GM12891 (cell line): ENCODE results near the gene CRNN.

Experiments
- PAX5 ChIP-seq: IDR thresholded peaks from 2 replicates; pipeline ENCODE4 v1.6.1; 2011; ENCODE audit warnings: low read length, moderate library complexity, mild to moderate bottlenecking; ENCODE audit not compliant: insufficient read depth, severe bottlenecking
- POLR2A ChIP-seq: IDR thresholded peaks from 2 replicates; pipeline ENCODE4 v1.6.1; 2011; ENCODE audit warnings: low read depth, low read length, control low read depth
- POLR2AphosphoS5 ChIP-seq: IDR thresholded peaks from 2 replicates; pipeline ENCODE4 v1.6.1; 2011; ENCODE audit warnings: low read depth, low read length, control low read depth
- POU2F2 ChIP-seq: IDR thresholded peaks from 2 replicates; pipeline ENCODE4 v1.6.1; 2011; ENCODE audit warnings: low read depth, mild to moderate bottlenecking, control low read depth, low read length, moderate library complexity
- TAF1 ChIP-seq: IDR thresholded peaks from 2 replicates; pipeline ENCODE4 v1.6.1; 2011; ENCODE audit warnings: low read depth, low read length, control low read depth

DNA sequence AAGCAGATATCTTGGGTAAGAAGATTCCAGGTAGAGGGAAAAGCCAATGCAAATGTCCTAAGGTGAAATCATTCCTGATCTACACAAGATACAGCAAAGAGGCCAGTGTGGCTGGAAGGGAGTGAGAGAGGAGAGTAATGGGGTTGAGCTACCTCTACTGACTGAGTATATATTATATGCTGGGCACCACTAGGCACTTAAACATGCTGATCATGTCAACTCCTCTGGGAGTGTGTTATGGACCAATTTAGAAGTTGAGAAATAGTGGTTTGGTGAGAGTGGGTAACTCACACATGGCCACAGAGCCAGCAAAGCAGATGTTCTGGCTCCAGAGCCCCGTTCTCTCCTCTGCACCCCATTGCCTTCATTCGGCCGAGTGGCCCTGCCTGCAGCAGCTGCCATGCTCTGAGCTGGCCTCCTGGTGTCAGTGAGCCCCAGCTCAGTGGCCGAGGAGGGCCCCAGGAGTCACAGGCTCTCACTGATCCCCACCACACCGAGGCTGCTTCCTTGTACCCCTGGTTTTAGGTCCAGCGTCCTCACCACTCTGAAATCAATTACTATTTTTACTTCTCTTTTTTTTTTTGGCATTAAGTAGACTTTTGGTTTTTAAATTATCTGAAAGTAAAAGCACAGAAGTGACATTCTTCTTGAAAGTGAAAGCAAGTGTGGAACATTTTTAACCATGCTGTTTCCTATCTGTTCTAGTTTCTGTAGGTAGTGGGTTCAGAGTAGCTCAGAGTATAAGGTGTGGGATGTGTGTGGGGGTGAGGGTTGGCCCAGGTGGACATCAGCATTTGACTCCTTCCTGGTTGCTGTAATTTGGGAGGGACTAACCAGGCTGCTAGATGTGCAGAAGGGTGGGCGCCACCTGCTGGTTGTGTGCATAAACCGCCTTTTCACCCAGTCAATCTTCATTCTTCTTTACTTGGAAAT, 45.8 kb upstream of the CRNN start:
- TF ChIP-seq POLR2AphosphoS5 (no peak), POLR2A (no peak), TAF1 (0 out of 2 replicates have a peak, but pooled peaks have one; percentile 16), PAX5 (no peak), POU2F2 (peak; percentile 39; the same call in 1 of the 2 replicates)
